Coronary artery (tissue), 2 donors: ENCODE results near the gene IGHMBP2.
A peak's percentile ranks its signal among the peaks of the same experiment; 100 is the strongest.

Experiments
- DNase-seq: peaks from one replicate; pipeline ENCODE4 v3.0.0-alpha.2; 2017; ENCODE audit warnings: low spot score
- H3K27ac ChIP-seq, 2 donors: fragments of 200-600 bp; sonication (generic); one replicate each; pipeline ENCODE4 v1.5.1; 2016 to 2019
- H3K4me3 ChIP-seq: fragments of 200-600 bp; sonication (generic); 2 replicates; pipeline ENCODE4 v1.5.1; 2016; ENCODE audit warnings: mild to moderate bottlenecking, moderate library complexity
- TF ChIP-seq, protein P1 (sequence below): fragments of 200-600 bp; sonication (generic); IDR thresholded peaks from one replicate; pipeline ENCODE4 v1.5.1; 2019; ENCODE audit warnings: antibody characterized with exemption

The IGHMBP2 gene

DNA sequence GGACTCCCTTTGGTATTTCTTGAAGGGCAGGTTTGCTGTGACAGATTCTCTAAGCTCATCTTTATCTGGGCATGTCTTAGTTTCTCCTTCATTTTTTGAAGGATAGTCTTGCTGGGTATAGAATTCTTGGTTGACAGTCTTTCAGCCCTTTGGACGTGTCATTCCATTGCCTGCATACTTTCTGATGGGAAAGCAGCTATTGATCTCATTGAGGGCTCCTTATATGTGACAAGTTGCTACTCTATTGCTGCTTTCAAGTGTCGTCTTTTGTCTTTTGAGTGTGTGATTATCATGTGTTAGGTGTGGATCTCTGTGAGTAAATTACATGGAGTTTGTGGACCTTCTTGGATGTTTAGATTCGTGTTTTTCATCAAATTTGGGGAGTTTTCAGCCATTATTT, 21.9 kb downstream of the IGHMBP2 start:
- TF ChIP-seq, protein P1, sequence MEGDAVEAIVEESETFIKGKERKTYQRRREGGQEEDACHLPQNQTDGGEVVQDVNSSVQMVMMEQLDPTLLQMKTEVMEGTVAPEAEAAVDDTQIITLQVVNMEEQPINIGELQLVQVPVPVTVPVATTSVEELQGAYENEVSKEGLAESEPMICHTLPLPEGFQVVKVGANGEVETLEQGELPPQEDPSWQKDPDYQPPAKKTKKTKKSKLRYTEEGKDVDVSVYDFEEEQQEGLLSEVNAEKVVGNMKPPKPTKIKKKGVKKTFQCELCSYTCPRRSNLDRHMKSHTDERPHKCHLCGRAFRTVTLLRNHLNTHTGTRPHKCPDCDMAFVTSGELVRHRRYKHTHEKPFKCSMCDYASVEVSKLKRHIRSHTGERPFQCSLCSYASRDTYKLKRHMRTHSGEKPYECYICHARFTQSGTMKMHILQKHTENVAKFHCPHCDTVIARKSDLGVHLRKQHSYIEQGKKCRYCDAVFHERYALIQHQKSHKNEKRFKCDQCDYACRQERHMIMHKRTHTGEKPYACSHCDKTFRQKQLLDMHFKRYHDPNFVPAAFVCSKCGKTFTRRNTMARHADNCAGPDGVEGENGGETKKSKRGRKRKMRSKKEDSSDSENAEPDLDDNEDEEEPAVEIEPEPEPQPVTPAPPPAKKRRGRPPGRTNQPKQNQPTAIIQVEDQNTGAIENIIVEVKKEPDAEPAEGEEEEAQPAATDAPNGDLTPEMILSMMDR, result no peak
- Histone ChIP-seq H3K27ac (no peak overlapping the region), H3K4me3 (no peak overlapping the region)
- DNase-seq, result no peak

GRCh38 chr11:68927280-68928135, 23.8 kb downstream of the IGHMBP2 start:
- no peak for DNase-seq
- Histone ChIP-seq H3K27ac (peak overlapping the region in 1 of 2 donors; percentile 61), H3K4me3 (no peak overlapping the region)
- TF ChIP-seq, protein P1, result no peak

DNA sequence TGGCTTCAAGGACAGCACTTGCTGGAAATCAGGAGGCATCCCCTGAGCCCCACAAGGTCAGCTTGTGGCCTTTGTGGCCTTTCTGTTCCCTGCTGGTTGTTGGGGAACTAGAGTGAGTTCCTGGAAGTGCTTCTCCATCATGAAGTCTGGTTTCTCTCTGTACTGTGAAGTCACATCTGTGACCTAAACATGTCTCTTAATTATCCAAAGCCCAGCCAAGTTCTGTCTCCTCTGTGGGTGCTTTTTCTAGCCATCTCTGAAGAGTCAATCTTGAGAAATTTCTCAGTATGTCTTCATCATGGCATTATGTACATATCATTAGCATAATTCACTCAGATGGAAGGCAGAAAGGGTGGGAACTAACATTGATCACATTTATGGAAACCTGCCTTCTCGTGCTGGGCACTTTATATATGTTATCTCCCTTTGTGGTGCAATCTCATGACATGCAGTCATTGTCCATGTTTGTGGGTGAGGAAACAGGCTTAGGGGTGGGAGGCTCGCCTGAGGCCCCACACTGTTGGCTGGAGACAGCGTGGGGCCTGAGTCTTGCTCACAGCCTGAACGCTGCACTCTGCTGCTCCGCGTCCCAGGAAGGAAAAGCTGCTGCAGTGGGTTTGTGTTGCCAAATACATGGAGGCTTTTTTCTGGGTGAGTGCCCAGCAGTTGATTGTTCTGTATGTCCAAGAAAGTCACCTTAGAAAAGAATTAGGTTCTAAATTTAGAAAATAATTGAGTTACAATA, 24.6 kb downstream of the IGHMBP2 start:
- no peak overlapping the region for H3K4me3 ChIP-seq
- DNase-seq, result no peak
- TF ChIP-seq, protein P1, result no peak
- H3K27ac ChIP-seq, result peak overlapping the region in 1 of 2 donors; percentile 61

GRCh38 chr11:68929135-68929534, 25.4 kb downstream of the IGHMBP2 start:
- Histone ChIP-seq H3K4me3 (no peak overlapping the region), H3K27ac (no peak overlapping the region)

GRCh38 chr11:68929706-68930570, 26.2 kb downstream of the IGHMBP2 start:
- no peak for DNase-seq
- Histone ChIP-seq H3K27ac (no peak overlapping the region), H3K4me3 (no peak overlapping the region)
- TF ChIP-seq, protein P1, result no peak

More at GRCh38 chr11:68929135-68929534, 25.4 kb downstream of the IGHMBP2 start:
- DNase-seq, result no peak
- TF ChIP-seq, protein P1, result no peak

DNA sequence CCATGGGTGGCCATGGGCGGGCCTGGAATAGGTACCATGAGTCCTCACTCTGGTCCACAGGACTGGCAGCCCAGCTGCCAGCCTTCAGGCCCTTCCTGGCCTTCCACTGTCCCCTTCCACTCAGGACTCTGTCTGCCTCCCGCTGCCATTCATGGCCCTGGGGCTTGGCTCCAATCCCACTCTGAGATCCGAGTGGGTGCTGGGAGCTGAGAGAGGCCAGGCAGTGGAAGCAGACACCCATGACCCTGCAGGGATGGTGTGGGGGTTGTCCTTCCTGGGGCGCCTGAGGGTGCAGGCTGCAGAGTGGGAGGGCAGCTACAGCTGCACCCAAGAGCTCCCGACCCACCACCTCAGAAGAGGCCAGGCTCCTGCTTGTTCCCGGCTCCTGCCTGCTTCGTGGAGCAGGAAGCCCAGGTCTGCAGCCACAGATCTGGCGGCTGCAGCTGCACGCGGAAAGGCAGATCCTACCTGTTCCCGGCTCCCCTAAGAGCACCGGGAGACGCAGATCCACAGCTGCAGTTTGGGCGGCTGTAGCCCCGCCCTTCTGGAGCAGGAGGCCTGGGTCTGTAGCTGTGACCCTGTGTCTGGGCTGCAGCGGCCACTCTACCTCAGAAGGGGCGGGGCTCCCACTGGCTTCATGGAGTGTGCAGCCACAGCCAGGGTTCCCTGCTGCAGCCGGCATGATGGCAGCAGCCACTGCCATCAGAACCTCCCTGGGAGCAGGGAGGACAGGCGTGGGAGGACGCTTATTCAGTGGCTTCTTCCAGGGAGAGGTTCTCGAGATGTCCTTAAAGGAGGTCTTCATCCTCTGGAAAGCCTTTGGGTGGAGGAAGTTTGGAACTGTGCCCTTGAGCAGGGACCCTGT, 27.5 kb downstream of the IGHMBP2 start:
- DNase-seq, result no peak
- Histone ChIP-seq H3K27ac (no peak overlapping the region), H3K4me3 (no peak overlapping the region)
- TF ChIP-seq, protein P1, result no peak
